PC-3 (cell line): Measurements from ENCODE around the gene ST6GALNAC4.

Source experiments
- EZH2 ChIP-seq: fragments of 300-600 bp; sonication (generic); IDR thresholded peaks from one replicate; pipeline ENCODE4 v1.6.1; 2017; ENCODE audit warnings: antibody characterized with exemption, mild to moderate bottlenecking, low read length; ENCODE audit not compliant: unreplicated experiment
- EZH2phosphoT487 ChIP-seq: fragments of 300-600 bp; sonication (generic); IDR thresholded peaks from 2 replicates; pipeline ENCODE4 v1.6.1; 2018; ENCODE audit warnings: mild to moderate bottlenecking, antibody characterized with exemption, low read length, borderline replicate concordance
- TF ChIP-seq, protein P1 (sequence below): fragments of 300-600 bp; sonication (generic); conservative IDR thresholded peaks from 2 replicates; pipeline ENCODE4 v1.5.1; 2017; ENCODE audit warnings: antibody characterized with exemption, low read depth, mild to moderate bottlenecking, low read length

DNA sequence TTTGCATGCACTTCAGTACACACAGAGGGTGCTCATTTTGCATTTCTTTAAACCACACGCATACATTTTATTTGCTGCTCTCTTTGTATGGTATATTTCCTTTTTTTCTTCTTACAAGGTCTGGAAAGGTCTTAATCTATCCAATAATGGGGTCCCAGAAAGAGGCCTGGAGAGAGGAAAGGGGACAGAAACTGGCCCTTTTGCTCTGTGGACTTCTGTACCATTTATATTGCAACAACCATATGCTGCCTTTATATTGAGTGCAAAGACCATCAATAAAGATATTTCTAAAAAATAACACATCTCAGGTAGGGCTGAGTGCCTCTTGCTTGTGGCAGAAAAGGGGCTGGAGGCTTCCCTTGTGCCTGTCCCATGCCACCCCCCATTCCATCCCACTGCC is 36.3 kb upstream of the ST6GALNAC4 start:
- TF ChIP-seq, protein P1, sequence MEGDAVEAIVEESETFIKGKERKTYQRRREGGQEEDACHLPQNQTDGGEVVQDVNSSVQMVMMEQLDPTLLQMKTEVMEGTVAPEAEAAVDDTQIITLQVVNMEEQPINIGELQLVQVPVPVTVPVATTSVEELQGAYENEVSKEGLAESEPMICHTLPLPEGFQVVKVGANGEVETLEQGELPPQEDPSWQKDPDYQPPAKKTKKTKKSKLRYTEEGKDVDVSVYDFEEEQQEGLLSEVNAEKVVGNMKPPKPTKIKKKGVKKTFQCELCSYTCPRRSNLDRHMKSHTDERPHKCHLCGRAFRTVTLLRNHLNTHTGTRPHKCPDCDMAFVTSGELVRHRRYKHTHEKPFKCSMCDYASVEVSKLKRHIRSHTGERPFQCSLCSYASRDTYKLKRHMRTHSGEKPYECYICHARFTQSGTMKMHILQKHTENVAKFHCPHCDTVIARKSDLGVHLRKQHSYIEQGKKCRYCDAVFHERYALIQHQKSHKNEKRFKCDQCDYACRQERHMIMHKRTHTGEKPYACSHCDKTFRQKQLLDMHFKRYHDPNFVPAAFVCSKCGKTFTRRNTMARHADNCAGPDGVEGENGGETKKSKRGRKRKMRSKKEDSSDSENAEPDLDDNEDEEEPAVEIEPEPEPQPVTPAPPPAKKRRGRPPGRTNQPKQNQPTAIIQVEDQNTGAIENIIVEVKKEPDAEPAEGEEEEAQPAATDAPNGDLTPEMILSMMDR: no peak
- TF ChIP-seq EZH2 (no peak), EZH2phosphoT487 (no peak)
